HepG2 (cell line): ENCODE results near the gene WIPF2. TPM values are rescaled to one million over a fixed set of nuclear protein-coding genes. Genes with fewer than 3 reads are reported as not detected.

Experiments used
- ATAC-seq: fragments of 200-7000 bp; cut with Tn5 transposase; 3 replicates; pipeline ENCODE4 v1.9.1; 2020; ENCODE audit warnings: mild to moderate bottlenecking, moderate library complexity
- BruUV-seq: library from RNA; stranded (reverse); fragments of 400-500 nt; replicated peaks from 2 replicates; lab custom pipeline; 2021; lab: Mats Ljungman, UMichigan
- CTCF ChIA-PET: fragments of 300-600 bp; formaldehyde crosslinking; extraction: SDS; loops from one replicate; lab custom pipeline; 2021; ENCODE audit warnings: low total read pairs, inconsistent platforms, low intra/inter-chr PET ratio; lab: Yijun Ruan, JAX
- POLR2A ChIA-PET: fragments of 350-600 bp; sonication (Branson Sonifier 250); formaldehyde crosslinking; loops from one replicate; lab custom pipeline; 2020; ENCODE audit warnings: antibody characterized with exemption, inconsistent platforms; lab: Yijun Ruan, JAX
- DNase-seq: peaks from one replicate; pipeline ENCODE4 v3.0.0-alpha.2; 2015; ENCODE audit warnings: low spot score
- FAIRE-seq: peaks from 3 replicates; lab custom pipeline; 2011; peaks lifted over from hg19 to GRCh38; lab: Jason Lieb, UNC
- H2AFZ ChIP-seq: one replicate; pipeline ENCODE4 v1.6.1; 2011; ENCODE audit warnings: low read length, inconsistent platforms
- H3K27ac ChIP-seq: fragments of 300-600 bp; 3 replicates; pipeline ENCODE4 v1.8.0; 2011; ENCODE audit warnings: mixed run types, mild to moderate bottlenecking, mixed read lengths, low read length, inconsistent platforms; ENCODE audit not compliant: insufficient read depth; ENCODE audit errors: extremely low read length
- H3K27me3 ChIP-seq, 2 experiments: fragments of 200-600 bp in 1 of 2; 2 replicates in 1 of 2; 3 replicates in 1 of 2; pipeline versions ENCODE4 v1.6.0 to v1.8.0; 2011; ENCODE audit warnings: low read length in 2 of 2, mild to moderate bottlenecking in 2 of 2, moderate library complexity in 2 of 2, inconsistent platforms in 1 of 2; ENCODE audit not compliant: insufficient read depth in 2 of 2, control insufficient read depth in 1 of 2
- H3K36me3 ChIP-seq, 2 experiments: fragments of 200-600 bp in 1 of 2; replicated peaks in 1 of 2; 2 replicates in 1 of 2; 3 replicates in 1 of 2; pipeline versions ENCODE4 v1.5.1 to v1.8.0; 2011; ENCODE audit warnings: low read length in 2 of 2, inconsistent platforms in 1 of 2; ENCODE audit not compliant: insufficient read depth in 2 of 2, control insufficient read depth in 1 of 2
- H3K4me1 ChIP-seq: 2 replicates; pipeline ENCODE4 v1.5.1; 2012; ENCODE audit warnings: low read length, inconsistent platforms; ENCODE audit not compliant: insufficient read depth
- H3K4me2 ChIP-seq: 2 replicates; pipeline ENCODE4 v1.6.0; 2011; ENCODE audit warnings: low read depth, low read length, inconsistent platforms
- H3K4me3 ChIP-seq, 3 experiments: fragments of 200-600 bp in 1 of 3; sonication (generic), shearing (Covaris generic) in 1 of 3; replicated peaks in 1 of 3; 2 replicates each; pipeline ENCODE4 v1.5.1; 2011 to 2016; ENCODE audit warnings: low read length in 3 of 3, inconsistent platforms in 2 of 3, low read depth in 2 of 3, mild to moderate bottlenecking in 2 of 3, control low read depth in 1 of 3, mixed read lengths in 1 of 3; ENCODE audit not compliant: insufficient read depth in 1 of 3
- H3K79me2 ChIP-seq: one replicate; pipeline ENCODE4 v1.6.1; 2011; ENCODE audit warnings: low read length, inconsistent platforms; ENCODE audit not compliant: insufficient read depth
- H3K9ac ChIP-seq: 2 replicates; pipeline ENCODE4 v1.6.0; 2011; ENCODE audit warnings: mild to moderate bottlenecking, low read depth, low read length, inconsistent platforms; ENCODE audit not compliant: insufficient read depth
- H3K9me3 ChIP-seq: 2 replicates; pipeline ENCODE4 v1.5.1; 2012; ENCODE audit warnings: mild to moderate bottlenecking, low read length
- H4K20me1 ChIP-seq: 2 replicates; pipeline ENCODE4 v1.6.0; 2011; ENCODE audit warnings: inconsistent platforms, mild to moderate bottlenecking, low read length, moderate library complexity; ENCODE audit not compliant: insufficient read depth
- ARNT2 ChIP-seq: sonication (generic); formaldehyde crosslinking; IDR thresholded peaks from 2 replicates; pipeline ENCODE4 v1.8.0; 2022; ENCODE audit warnings: mild to moderate bottlenecking, low read depth, missing genetic modification reagents, moderate library complexity
- HOXA7 ChIP-seq: sonication (generic); formaldehyde crosslinking; IDR thresholded peaks from 2 replicates; pipeline ENCODE4 v1.8.1; 2022; ENCODE audit warnings: mild to moderate bottlenecking, missing genetic modification reagents, moderate library complexity
- IRX3 ChIP-seq: sonication (generic); formaldehyde crosslinking; IDR thresholded peaks from 2 replicates; pipeline ENCODE4 v1.8.1; 2023; ENCODE audit warnings: mild to moderate bottlenecking, low read depth, missing genetic modification reagents, borderline replicate concordance
- RAD21 ChIP-seq: fragments of 450-650 bp; formaldehyde crosslinking; IDR thresholded peaks from 2 replicates; pipeline ENCODE4 v1.5.0; 2020; ENCODE audit warnings: mild to moderate bottlenecking
- SATB2 ChIP-seq: sonication (generic); formaldehyde crosslinking; IDR thresholded peaks from 2 replicates; pipeline ENCODE4 v1.5.0; 2020; ENCODE audit warnings: missing genetic modification reagents
- STAG1 ChIP-seq: sonication (generic); formaldehyde crosslinking; IDR thresholded peaks from 2 replicates; pipeline ENCODE4 v1.4.0; 2020; ENCODE audit warnings: missing genetic modification reagents
- ZNF12 ChIP-seq: sonication (generic); formaldehyde crosslinking; IDR thresholded peaks from 2 replicates; pipeline ENCODE4 v1.5.0; 2020; ENCODE audit warnings: missing genetic modification reagents
- ZNF256 ChIP-seq: sonication (generic); formaldehyde crosslinking; conservative IDR thresholded peaks from 2 replicates; pipeline ENCODE4 v1.4.0; 2020; ENCODE audit warnings: missing genetic modification reagents
- ZNF619 ChIP-seq: sonication (generic); formaldehyde crosslinking; IDR thresholded peaks from 2 replicates; pipeline ENCODE4 v1.4.0; 2020; ENCODE audit warnings: mild to moderate bottlenecking, missing genetic modification reagents
- ZNF761 ChIP-seq: sonication (generic); formaldehyde crosslinking; conservative IDR thresholded peaks from 2 replicates; pipeline ENCODE4 v1.4.0; 2020; ENCODE audit warnings: mild to moderate bottlenecking, missing genetic modification reagents
- WGBS: methylation state at CpG from one replicate; pipeline ENCODE4 v1.1.6; 2017; ENCODE audit warnings: low lambda C conversion rate; 5-methylcytosine and 5-hydroxymethylcytosine counted together
- in situ Hi-C: cut with HindIII; loops from 2 replicates; pipeline ENCODE4 v1.10.0; 2017; ENCODE audit warnings: low pct_unique_long_range_greater_than_20kb; ENCODE audit not compliant: extremely low pct_ligation_motif_present
- intact Hi-C: fragments of 100-400 bp; cut with micrococcal nuclease; formaldehyde crosslinking; loops from one replicate; pipeline ENCODE4 v1.10.0; 2022; ENCODE audit not compliant: unreplicated experiment
- polyA plus RNA-seq, 8 experiments: library from polyadenylated mRNA; depleted of rRNA in 3 of 8; stranded (reverse) in 7 of 8; unstranded in 1 of 8; fragments of >200 nt; fragmentation: Illumina TruSeq in 4 of 8; extraction: Trizol in 4 of 8; gene quantifications; 2 replicates each; pipeline versions ENCODE4 v1.2.1 to v1.2.3, GENCODE V29; 2011 to 2016; ENCODE audit warnings: low read depth in 4 of 8, missing spikeins in 1 of 8, mixed read lengths in 1 of 8; ENCODE audit not compliant: insufficient read depth in 1 of 8
- total RNA-seq, 5 experiments: library from RNA; depleted of rRNA; stranded (reverse); fragments of >200 nt; fragmentation: Illumina TruSeq; extraction: Trizol; gene quantifications; 2 replicates each; pipeline ENCODE4 v1.2.3, GENCODE V29; 2016; ENCODE audit warnings: low read depth in 1 of 5
- TF ChIP-seq, protein P1 (sequence below): sonication (generic); formaldehyde crosslinking; IDR thresholded peaks from 2 replicates; pipeline ENCODE4 v1.8.0; 2023; ENCODE audit warnings: mild to moderate bottlenecking, missing genetic modification reagents
- TF ChIP-seq, protein P2 (sequence below): sonication (generic); formaldehyde crosslinking; conservative IDR thresholded peaks from 2 replicates; pipeline ENCODE4 v1.8.0; 2022; ENCODE audit warnings: mild to moderate bottlenecking, moderate library complexity, missing genetic modification reagents
- TF ChIP-seq, protein P3 (sequence below): sonication (generic); formaldehyde crosslinking; IDR thresholded peaks from 2 replicates; pipeline ENCODE4 v1.9.0; 2021; ENCODE audit warnings: missing genetic modification reagents, borderline replicate concordance
- TF ChIP-seq, protein P4 (sequence below): sonication (generic); formaldehyde crosslinking; IDR thresholded peaks from 2 replicates; pipeline ENCODE4 v1.4.0; 2020; ENCODE audit warnings: missing genetic modification reagents, borderline replicate concordance

WIPF2 gene
- total and polyA plus RNA-seq, 2 of the 13 experiments (the other 11 are each of a cell fraction or from before 2014, with no cell fraction given), result 7.2 to 10.8 TPM

- Histone ChIP-seq H3K4me2 (no peak overlapping the region), H3K79me2 (no peaks in the 10 kb centered on the region), H2AFZ (no peak overlapping the region), H3K4me3 (no peak overlapping the region), H3K9ac (no peak overlapping the region), H3K4me1 (peaks cover 22% of the 10 kb centered on the region), H4K20me1 (no peaks in the 10 kb centered on the region), H3K27me3 (no peaks in the 10 kb centered on the region), H3K27ac (no peak overlapping the region), H3K36me3 (peaks cover 13 to 22% of the 10 kb centered on the region in 2 experiments; a peak in 4 of 5 replicates), H3K9me3 (no peaks in the 10 kb centered on the region)
- DNase-seq, result no peak
- no peak for FAIRE-seq
- in situ Hi-C loops (no loop called here), intact Hi-C loops (no loop called here)
- TF ChIP-seq, protein P1, sequence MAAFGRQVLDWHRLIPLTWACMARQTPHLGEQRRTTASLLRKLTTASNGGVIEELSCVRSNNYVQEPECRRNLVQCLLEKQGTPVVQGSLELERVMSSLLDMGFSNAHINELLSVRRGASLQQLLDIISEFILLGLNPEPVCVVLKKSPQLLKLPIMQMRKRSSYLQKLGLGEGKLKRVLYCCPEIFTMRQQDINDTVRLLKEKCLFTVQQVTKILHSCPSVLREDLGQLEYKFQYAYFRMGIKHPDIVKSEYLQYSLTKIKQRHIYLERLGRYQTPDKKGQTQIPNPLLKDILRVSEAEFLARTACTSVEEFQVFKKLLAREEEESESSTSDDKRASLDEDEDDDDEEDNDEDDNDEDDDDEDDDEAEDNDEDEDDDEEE (CRISPR knock-in tag), result no peak
- TF ChIP-seq, protein P2, sequence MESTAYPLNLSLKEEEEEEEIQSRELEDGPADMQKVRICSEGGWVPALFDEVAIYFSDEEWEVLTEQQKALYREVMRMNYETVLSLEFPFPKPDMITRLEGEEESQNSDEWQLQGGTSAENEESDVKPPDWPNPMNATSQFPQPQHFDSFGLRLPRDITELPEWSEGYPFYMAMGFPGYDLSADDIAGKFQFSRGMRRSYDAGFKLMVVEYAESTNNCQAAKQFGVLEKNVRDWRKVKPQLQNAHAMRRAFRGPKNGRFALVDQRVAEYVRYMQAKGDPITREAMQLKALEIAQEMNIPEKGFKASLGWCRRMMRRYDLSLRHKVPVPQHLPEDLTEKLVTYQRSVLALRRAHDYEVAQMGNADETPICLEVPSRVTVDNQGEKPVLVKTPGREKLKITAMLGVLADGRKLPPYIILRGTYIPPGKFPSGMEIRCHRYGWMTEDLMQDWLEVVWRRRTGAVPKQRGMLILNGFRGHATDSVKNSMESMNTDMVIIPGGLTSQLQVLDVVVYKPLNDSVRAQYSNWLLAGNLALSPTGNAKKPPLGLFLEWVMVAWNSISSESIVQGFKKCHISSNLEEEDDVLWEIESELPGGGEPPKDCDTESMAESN (CRISPR knock-in tag), result no peak
- TF ChIP-seq ARNT2 (CRISPR knock-in tag) (no peak), HOXA7 (CRISPR knock-in tag) (no peak), RAD21 (CRISPR knock-in tag) (no peak), SATB2 (CRISPR knock-in tag) (no peak), ZNF619 (CRISPR knock-in tag) (no peak), IRX3 (CRISPR knock-in tag) (no peak), ZNF256 (no peak), STAG1 (CRISPR knock-in tag) (no peak), ZNF761 (no peak), ZNF12 (CRISPR knock-in tag) (no peak)
- TF ChIP-seq, protein P3, sequence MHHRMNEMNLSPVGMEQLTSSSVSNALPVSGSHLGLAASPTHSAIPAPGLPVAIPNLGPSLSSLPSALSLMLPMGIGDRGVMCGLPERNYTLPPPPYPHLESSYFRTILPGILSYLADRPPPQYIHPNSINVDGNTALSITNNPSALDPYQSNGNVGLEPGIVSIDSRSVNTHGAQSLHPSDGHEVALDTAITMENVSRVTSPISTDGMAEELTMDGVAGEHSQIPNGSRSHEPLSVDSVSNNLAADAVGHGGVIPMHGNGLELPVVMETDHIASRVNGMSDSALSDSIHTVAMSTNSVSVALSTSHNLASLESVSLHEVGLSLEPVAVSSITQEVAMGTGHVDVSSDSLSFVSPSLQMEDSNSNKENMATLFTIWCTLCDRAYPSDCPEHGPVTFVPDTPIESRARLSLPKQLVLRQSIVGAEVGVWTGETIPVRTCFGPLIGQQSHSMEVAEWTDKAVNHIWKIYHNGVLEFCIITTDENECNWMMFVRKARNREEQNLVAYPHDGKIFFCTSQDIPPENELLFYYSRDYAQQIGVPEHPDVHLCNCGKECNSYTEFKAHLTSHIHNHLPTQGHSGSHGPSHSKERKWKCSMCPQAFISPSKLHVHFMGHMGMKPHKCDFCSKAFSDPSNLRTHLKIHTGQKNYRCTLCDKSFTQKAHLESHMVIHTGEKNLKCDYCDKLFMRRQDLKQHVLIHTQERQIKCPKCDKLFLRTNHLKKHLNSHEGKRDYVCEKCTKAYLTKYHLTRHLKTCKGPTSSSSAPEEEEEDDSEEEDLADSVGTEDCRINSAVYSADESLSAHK (CRISPR knock-in tag), result no peak
- TF ChIP-seq, protein P4, sequence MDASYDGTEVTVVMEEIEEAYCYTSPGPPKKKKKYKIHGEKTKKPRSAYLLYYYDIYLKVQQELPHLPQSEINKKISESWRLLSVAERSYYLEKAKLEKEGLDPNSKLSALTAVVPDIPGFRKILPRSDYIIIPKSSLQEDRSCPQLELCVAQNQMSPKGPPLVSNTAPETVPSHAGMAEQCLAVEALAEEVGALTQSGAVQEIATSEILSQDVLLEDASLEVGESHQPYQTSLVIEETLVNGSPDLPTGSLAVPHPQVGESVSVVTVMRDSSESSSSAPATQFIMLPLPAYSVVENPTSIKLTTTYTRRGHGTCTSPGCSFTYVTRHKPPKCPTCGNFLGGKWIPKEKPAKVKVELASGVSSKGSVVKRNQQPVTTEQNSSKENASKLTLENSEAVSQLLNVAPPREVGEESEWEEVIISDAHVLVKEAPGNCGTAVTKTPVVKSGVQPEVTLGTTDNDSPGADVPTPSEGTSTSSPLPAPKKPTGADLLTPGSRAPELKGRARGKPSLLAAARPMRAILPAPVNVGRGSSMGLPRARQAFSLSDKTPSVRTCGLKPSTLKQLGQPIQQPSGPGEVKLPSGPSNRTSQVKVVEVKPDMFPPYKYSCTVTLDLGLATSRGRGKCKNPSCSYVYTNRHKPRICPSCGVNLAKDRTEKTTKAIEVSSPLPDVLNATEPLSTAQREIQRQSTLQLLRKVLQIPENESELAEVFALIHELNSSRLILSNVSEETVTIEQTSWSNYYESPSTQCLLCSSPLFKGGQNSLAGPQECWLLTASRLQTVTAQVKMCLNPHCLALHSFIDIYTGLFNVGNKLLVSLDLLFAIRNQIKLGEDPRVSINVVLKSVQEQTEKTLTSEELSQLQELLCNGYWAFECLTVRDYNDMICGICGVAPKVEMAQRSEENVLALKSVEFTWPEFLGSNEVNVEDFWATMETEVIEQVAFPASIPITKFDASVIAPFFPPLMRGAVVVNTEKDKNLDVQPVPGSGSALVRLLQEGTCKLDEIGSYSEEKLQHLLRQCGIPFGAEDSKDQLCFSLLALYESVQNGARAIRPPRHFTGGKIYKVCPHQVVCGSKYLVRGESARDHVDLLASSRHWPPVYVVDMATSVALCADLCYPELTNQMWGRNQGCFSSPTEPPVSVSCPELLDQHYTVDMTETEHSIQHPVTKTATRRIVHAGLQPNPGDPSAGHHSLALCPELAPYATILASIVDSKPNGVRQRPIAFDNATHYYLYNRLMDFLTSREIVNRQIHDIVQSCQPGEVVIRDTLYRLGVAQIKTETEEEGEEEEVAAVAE (CRISPR knock-in tag), result no peak
- WGBS, result 95% methylated on average over 41 of the region's 46 CpGs
- no TSS peak for BruUV-seq
- ChIA-PET CTCF (no interaction called here), POLR2A (no interaction called here)
- ATAC-seq, result no peak
Observed at GRCh38 chr17:40178021-40178601, 41.0 kb upstream of the WIPF2 start.
